Activated T-cell treated with anti-CD3 and anti-CD28 coated beads for 24 hours (primary cell): ENCODE measurements around the gene SLCO2A1.

ENCODE experiments used
- DNase-seq: peaks from one replicate; pipeline ENCODE4 v3.0.0-alpha.2; 2020; ENCODE audit warnings: low read depth

SLCO2A1 gene

DNA sequence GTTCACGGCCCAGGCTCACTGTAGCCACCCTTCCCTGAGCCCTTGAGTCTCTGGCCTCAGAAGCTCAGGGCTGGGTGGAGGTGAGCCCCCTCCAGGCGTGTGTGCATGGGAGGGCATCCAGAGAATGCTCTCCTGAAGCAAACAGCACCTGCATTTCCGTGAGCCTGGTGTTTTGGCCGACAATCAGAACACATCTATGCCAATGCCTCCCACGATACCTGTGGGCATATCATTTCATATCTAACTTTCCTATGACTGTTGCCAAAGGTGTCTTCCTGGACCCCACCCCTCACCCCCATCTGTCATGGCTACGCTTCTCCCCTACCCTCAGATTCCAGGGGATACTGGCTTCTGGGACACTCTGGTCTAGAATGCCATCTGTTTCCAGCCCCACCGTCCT lies 80.7 kb downstream of the SLCO2A1 start:
- no peak for DNase-seq

DNA sequence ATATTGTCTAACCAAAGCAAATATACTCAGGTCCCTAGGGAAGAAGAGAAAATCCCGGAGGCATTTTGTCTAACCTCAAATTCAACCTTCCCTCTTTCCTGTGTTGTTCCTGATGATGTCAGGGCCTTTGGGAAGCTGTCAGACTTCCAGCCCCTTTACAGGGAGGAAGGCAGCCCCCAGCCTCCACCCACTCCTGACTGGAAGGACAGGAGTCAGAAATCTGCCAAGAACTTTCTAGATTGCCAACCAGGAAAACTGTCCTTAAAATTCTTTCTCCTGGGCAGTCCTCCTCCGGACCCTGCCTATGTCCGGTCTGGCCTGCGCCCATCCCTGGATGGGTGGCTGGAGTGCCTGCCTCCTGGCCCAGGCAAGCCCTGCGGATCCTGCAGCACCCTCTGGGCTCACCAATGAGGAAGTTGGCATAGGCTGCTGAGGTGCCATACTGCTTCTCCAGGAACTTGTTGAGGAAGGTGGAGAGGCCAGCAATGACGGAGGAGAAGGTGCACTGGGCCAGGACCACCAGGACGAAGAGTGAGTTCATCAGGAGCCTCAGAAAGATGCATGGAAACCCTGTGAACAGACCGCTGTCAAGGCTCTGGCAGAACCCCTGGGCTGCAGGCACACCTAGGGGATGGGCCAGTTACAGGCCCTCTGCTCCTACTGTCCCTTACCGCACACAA lies 81.5 kb downstream of the SLCO2A1 start:
- DNase-seq, result no peak

DNA sequence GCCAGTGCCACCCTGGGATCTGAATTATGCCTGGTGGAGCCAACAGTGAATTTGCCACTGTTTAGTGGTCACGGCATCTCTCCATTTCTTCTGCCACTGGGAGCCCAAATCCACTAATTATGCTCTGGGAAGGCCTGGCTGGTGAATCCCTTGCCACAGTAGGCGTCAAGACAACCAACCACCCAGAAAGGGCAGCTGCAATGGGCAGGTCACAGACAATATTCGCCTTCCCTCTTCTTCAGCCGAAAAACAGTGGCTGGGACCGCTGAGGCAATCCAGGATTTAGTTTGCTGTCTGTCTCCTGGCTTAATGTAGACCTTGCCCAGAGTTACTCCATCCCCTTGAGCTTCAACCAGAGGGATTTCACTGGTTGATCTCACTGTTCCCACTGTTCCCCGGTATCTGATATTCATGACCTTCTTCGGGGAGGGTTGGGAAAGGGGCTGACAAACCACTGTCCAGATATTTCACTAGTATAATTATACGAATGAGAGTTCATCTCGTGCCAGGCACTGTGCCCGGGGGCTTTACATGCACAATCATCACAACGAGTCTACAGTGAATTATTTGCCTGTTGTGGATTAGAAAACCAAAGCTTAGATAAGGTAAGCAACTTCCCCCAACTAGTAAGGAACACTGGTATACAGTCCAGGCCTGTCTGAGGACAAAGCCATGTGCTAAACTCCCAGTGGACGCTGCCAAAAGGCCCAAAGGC lies 84.2 kb downstream of the SLCO2A1 start:
- no peak for DNase-seq

DNA sequence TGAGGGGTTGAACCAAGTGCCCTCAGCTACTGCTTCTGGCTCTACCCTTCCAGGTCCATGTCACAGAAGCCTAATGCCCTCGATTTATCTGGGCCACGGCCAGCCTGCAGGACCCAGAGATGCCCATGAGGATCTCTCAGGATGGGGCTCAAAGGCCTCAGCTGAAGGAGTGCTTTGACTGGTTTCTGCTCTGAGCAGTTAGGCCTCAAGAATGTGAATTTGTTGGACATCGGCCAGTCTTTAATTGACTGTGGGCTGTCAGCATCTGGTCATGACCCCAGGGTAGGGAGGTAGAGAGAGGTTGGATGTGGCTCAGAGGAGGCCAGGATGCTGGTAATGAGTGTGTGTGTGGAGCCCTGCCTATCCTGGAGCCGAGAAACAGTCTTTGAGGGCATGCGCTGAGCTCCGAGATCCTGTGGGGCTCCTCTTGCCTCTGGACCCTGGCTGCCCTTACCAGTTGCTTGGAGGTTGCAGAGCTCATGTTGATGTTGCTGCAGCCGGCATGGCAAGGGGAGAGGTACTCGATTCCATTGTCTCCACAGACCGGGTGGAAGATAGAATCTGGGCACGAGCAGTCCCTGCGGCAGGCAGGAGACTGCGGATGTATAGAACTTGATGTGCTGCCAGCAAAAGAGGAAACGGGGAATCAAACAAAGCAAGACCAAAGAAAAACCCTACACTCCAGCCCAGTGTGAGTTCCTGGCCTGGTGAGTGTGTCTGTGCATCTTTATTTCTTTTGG lies 84.9 kb downstream of the SLCO2A1 start:
- DNase-seq, result no peak

DNA sequence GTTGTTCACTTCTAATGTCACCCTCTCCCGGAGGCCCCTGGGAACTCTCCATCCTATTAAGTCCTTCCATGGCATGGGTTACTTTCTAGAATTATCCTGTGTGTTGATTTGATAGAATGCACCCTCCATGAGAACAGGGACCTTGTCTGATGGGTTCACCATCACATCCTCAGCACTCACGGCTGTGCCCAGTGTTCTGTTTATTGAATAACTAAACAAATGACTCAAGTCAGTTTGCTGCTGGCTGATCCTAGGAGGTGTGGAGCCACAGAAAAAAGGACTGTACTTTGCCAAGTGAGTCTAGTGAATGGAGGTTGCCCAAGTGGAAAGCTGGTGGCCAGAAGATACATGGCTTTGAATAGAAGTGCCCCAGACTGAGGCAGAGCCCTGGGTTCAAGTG lies 85.5 kb downstream of the SLCO2A1 start:
- DNase-seq, result no peak

DNA sequence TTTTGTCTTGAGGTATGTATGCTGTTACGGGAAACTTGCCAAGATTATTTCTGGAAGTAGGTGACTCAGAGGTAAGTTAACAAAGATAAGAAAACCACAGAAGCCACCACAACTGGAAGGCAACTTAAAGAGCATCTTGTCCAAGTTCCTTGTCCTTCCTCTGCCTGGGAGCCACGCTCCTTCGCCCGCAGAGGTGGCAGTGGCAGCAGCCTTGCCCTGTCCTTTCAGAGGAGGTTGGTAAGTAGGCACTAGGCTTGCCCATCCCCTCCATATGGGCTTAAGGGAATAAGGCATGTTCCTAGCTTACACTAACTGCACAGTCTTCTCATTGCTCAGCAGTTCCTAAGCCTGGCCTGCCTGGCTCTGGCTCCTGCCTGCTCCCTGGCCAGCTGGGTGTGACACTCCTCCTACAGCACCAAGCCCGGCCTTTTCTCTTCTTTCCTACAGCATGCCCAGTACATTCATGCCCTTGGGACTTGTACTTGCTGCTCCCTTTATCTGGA lies 86.0 kb downstream of the SLCO2A1 start:
- DNase-seq, result no peak

DNA sequence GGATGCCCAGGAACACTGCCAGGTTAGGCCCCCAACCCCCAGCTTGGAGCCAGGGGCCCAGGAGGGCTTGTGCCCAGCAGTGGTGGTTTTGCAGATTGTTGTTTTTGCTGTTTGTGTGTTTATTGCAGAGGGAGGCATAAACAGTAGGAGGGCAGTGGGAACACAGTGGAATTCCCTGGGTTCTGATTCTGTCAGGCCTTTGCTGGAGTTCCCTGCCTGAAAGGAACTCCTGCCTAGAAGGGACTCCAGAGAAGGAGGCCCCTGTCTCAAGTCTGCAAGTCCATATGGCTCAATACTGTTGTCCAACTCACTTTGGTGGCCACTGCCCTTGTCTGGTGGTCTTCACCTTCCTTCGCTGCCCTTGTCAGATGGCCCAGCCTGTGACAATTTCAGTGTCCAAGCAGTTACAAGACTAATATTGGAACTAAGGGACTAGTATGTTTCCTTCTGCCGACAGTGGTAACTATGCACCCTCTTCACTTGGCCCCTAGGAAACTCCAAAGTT lies 86.6 kb downstream of the SLCO2A1 start:
- no peak for DNase-seq

GRCh38 chr3:133941415-133941821 lies 88.3 kb downstream of the SLCO2A1 start:
- no peak for DNase-seq

GRCh38 chr3:133940536-133940935 lies 89.2 kb downstream of the SLCO2A1 start:
- no peak for DNase-seq

- DNase-seq, result no peak
Observed at GRCh38 chr3:133939463-133939835, 90.3 kb downstream of the SLCO2A1 start.

- no peak for DNase-seq
Observed at GRCh38 chr3:133938770-133939462, 90.8 kb downstream of the SLCO2A1 start.

GRCh38 chr3:133937756-133938601 lies 91.7 kb downstream of the SLCO2A1 start:
- no peak for DNase-seq

DNA sequence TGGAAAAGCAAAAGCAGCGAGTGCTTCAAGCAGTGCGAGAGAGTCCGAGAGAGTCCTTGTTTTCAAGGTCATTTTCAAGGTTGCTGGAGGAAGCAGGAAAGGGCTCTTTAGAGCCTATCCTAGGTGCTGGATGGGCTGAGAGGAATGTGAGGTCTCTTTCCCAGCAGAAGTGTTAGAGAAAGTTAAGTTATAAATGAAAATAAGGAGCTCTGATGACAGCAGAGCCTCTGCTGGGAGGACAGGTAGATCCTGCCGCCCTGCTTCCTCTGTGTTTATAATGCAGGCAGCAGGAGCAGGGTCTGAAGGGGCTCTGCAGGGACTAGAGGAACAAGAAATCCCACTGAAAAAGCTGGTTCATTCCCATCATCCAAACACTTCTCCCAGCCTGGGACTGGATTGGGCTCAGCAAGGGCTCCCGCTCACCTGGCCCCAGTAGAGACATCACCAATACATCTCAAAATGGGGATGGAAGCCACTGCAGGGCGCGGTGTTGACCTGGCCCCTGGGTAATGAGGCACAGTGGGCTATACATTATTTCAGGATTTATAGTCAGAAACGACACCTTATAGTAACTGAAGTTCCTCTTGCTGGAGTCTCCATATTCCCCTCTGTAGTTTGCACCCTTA lies 92.6 kb downstream of the SLCO2A1 start:
- DNase-seq, result no peak

- DNase-seq, result no peak
Observed at GRCh38 chr3:133935843-133936769, 93.6 kb downstream of the SLCO2A1 start.

DNA sequence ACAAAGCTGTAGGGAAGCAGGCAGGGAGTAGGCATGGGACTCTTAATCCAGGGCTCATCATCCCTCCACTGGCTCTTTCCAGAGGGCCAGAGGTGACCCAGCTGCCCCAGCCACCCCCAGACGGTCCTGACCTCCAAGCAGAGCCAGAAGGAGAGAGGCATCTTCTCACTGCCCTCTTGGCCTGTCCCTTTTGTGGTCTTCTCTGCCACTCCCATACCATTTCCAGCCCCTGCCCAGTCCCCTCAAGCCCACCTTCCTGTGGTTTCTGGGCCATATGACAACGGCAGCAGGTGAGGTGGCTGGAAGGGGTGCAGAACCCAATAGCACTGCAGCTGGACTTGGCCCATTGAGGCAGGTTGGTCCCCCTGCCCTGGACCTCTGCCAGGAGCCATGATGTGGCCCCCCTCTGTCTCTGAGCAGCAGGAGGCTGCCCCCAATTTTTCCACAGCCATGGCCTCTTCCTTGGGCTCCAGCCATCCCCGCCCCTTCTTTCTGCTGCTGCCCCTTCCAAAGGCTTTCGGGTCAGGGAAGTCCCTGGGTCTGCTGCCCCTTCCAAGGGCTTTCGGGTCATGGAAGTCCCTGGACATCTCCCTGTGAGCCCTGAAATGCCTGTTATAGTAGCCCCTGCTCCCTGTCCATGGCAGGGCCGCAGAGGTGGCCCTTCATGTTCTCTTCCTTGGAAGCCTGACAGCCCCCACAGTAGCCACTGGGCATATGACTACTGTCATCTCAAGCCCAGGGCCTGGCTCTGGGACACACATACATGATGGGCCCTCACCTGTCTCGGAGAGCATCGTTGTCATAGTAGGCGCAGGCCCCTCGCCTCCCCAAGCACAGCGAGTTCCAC lies 94.5 kb downstream of the SLCO2A1 start:
- no peak for DNase-seq

DNA sequence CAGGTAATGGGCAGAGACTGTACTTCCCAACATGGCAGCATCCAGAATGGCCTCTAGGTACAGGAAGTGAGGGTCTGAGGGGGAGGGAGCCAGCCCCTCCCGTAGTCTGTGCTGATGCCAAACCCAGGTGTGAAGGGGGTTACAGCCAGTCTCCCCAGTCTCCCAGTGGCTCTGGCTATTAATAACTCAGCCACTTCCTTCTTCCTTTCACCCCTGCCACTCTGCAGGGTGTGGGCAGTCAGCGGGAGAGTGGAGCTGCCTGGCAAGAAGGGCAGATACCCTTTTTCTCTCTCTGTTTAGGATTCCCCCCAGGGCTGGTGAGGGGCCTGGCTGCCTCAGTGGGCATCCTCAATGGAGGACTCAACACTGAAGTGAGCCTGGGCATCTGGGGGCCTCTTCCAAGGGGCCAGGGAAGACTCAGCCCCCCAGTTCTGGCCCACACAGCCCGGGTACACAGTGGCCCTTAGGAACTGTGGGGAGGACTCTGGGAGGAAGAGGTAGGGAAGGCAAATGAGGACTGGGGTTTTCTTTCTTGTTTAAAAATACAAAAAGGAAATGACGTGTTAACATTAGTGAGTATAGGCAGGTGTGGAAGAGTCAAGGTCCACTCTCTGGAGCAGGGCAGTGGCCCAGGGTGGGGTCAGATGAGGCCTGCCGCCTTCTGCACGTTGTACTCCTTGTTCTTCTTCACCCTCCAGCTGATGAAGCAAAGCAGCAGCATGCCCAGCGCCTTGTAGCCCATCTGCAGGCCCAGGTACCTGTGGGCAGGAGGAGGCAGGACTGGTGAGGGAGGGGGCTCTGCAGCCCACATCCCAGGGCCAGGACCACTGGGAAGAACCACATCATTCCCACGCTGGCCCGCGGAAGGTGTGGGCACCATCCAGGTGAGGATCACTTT lies 95.4 kb downstream of the SLCO2A1 start:
- no peak for DNase-seq
